Mucosa of descending colon (tissue), 3 donors: ENCODE results near the gene MACF1. TPM values are rescaled to one million over a fixed set of nuclear protein-coding genes. Genes with fewer than 3 reads are reported as not detected.

ENCODE experiments used
- ATAC-seq: fragments of 200-7000 bp; cut with Tn5 transposase; one replicate; pipeline ENCODE4 v1.9.1; 2020; ENCODE audit warnings: mild to moderate bottlenecking, moderate library complexity
- DNase-seq, 3 donors: peaks; one replicate each; pipeline ENCODE4 v3.0.0-alpha.2; 2020
- H3K36me3 ChIP-seq: fragments of 200-600 bp; one replicate; pipeline ENCODE4 v1.8.0; 2021; ENCODE audit warnings: low read depth, mild to moderate bottlenecking
- H3K4me1 ChIP-seq: fragments of 200-600 bp; one replicate; pipeline ENCODE4 v1.8.0; 2021; ENCODE audit warnings: low read depth, mild to moderate bottlenecking
- H3K4me3 ChIP-seq: fragments of 200-600 bp; one replicate; pipeline ENCODE4 v1.8.0; 2021; ENCODE audit warnings: mild to moderate bottlenecking
- H3K9me3 ChIP-seq: fragments of 200-600 bp; one replicate; pipeline ENCODE4 v1.8.0; 2021; ENCODE audit warnings: mild to moderate bottlenecking
- CTCF ChIP-seq: fragments of 200-600 bp; IDR thresholded peaks from one replicate; pipeline ENCODE4 v1.8.0; 2022; ENCODE audit warnings: antibody characterized with exemption, mild to moderate bottlenecking
- intact Hi-C, 2 donors: fragments of 100-400 bp; cut with DNase I in 1 of 2; cut with micrococcal nuclease in 1 of 2; formaldehyde crosslinking; loops; one replicate each; pipeline versions ENCODE4 v1.11.0 to v1.11.1; 2022; cut with DNase I, micrococcal nuclease
- total RNA-seq, 3 donors: library from RNA; stranded (reverse); fragmentation: NEBNext Ultra II Directional in 2 of 3; extraction: Animal tissue kit (Norgen Biotek cat#: 25700) in 2 of 3; gene quantifications; one replicate each; pipeline versions ENCODE4 v1.2.1 to v1.2.4, GENCODE V29; 2021 to 2023
- donor health status: DM: no; HTN: no; CAD: no; lungs with moderate emphysema.
- donor health status: DM: no; HTN: no; CAD: no.
- donor health status: DM: no; HTN: yes; CAD: no.

The MACF1 gene
- total RNA-seq, 3 donors from 2014 or later: 146 to 362 (median 156) TPM

DNA sequence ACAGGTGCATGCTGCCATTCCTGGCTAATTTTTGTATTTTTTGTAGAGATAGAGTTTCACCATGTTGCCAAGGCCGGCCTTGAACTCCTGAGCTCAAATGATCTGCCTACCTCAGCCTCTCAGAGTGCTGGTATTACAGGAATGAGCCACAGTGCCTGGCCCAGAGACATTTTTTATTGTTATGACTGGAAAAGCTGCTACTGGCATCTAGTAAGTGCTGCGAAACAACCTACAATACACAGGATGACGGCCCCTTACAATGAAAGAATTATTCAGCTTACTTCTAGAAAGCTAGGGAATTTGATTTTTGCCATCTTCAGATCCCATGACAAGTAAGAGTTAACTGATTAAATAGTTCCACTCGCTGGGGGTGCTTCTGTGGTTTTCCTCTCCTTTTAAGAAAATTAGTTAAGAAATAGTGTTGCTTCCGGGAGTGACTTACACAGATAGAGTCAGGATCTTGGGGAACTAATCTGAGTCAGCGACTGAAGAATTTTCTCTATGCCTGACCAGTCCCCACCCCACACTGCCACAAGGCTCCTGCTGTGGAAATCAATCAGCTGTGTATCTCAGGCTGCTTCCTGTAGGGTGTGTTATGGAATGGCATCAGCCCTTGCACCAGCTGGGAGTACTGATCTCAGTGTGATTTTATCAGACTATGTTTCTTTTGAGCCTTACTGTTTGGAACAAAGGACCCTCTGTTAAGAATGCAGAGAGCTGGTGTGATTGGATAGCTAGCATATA lies 194.0 kb downstream of the MACF1 start:
- DNase-seq: peak; percentile 40 to 62 (median 60)
- Histone ChIP-seq H3K4me3 (no peak overlapping the region), H3K36me3 (no peaks in the 10 kb centered on the region), H3K9me3 (no peaks in the 10 kb centered on the region), H3K4me1 (peaks cover 18% of the 10 kb centered on the region)
- ATAC-seq: peak; percentile 87
- intact Hi-C loops: no loop called here
- TF ChIP-seq CTCF: no peak

- Histone ChIP-seq H3K4me3 (no peak overlapping the region), H3K9me3 (no peaks in the 10 kb centered on the region), H3K4me1 (no peaks in the 10 kb centered on the region), H3K36me3 (no peaks in the 10 kb centered on the region)
- TF ChIP-seq CTCF: no peak
- ATAC-seq: no peak
- intact Hi-C loops: no loop called here
- no peak for DNase-seq
Measured at GRCh38 chr1:39401106-39401505, 196.6 kb downstream of the MACF1 start.

DNA sequence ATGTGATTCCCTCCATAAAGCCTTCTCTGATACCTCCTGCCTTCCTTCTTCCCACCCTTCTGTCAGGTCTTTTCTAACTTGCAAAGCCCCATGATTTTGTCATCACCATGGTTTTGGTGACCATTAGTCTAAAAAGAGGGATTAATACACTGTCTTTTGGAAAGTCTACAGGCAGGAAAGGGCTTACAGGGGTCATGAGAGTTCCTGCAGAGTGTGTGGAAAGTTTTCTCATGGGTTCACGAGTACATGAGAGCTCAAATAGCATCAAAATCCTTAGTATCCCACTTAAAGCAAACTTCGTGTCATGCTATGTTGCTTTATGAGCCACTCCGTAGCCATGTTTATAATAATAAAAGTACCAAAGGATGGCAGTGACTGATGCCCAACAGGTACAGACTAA lies 200.4 kb downstream of the MACF1 start:
- Histone ChIP-seq H3K4me3 (no peak overlapping the region), H3K9me3 (no peaks in the 10 kb centered on the region), H3K36me3 (no peaks in the 10 kb centered on the region), H3K4me1 (peaks cover 17% of the 10 kb centered on the region)
- intact Hi-C loops: no loop called here
- no peak for ATAC-seq
- no peak for TF ChIP-seq CTCF
- DNase-seq: no peak

GRCh38 chr1:39405358-39405757 lies 200.9 kb downstream of the MACF1 start:
- no peak for DNase-seq
- no peaks in the 10 kb centered on the region for H3K9me3 ChIP-seq
- no peak for TF ChIP-seq CTCF
- H3K4me1 ChIP-seq: peaks cover 22% of the 10 kb centered on the region
- ATAC-seq: no peak
- no peak overlapping the region for H3K4me3 ChIP-seq
- no peaks in the 10 kb centered on the region for H3K36me3 ChIP-seq
- intact Hi-C loops: no loop called here

GRCh38 chr1:39406533-39407450 lies 202.3 kb downstream of the MACF1 start:
- intact Hi-C loops: no loop called here
- ATAC-seq (no peak), DNase-seq (no peak)
- Histone ChIP-seq H3K4me3 (no peak overlapping the region), H3K9me3 (no peaks in the 10 kb centered on the region), H3K4me1 (peaks cover 33% of the 10 kb centered on the region), H3K36me3 (no peaks in the 10 kb centered on the region)
- no peak for TF ChIP-seq CTCF
